WTC11 (cell line): ENCODE data around the gene PRSS38.

Experiments used
- FOXJ3 ChIP-seq: sonication (generic); formaldehyde crosslinking; IDR thresholded peaks from 2 replicates; pipeline ENCODE4 v1.9.0; 2021; ENCODE audit warnings: missing genetic modification reagents, mild to moderate bottlenecking, borderline replicate concordance
- SMAD4 ChIP-seq: sonication (generic); formaldehyde crosslinking; IDR thresholded peaks from 2 replicates; pipeline ENCODE4 v1.8.0; 2022; ENCODE audit warnings: mild to moderate bottlenecking, missing genetic modification reagents
- SP1 ChIP-seq: sonication (generic); formaldehyde crosslinking; conservative IDR thresholded peaks from 2 replicates; pipeline ENCODE4 v1.8.1; 2022; ENCODE audit warnings: missing genetic modification reagents
- TP53 ChIP-seq: sonication (generic); formaldehyde crosslinking; IDR thresholded peaks from 2 replicates; pipeline ENCODE4 v1.8.1; 2023; ENCODE audit warnings: mild to moderate bottlenecking, missing genetic modification reagents
- ZNF138 ChIP-seq: sonication (generic); formaldehyde crosslinking; conservative IDR thresholded peaks from 2 replicates; pipeline ENCODE4 v1.8.1; 2022; ENCODE audit warnings: mild to moderate bottlenecking, moderate library complexity, missing genetic modification reagents
- TF ChIP-seq, protein P1 (sequence below): fragments of 200-600 bp; IDR thresholded peaks from 2 replicates; pipeline ENCODE4 v1.8.0; 2022; ENCODE audit warnings: antibody characterized with exemption
- TF ChIP-seq, protein P2 (sequence below): sonication (generic); formaldehyde crosslinking; IDR thresholded peaks from 2 replicates; pipeline ENCODE4 v1.8.1; 2022; ENCODE audit warnings: low read depth, mild to moderate bottlenecking, moderate library complexity, missing genetic modification reagents, borderline replicate concordance

DNA sequence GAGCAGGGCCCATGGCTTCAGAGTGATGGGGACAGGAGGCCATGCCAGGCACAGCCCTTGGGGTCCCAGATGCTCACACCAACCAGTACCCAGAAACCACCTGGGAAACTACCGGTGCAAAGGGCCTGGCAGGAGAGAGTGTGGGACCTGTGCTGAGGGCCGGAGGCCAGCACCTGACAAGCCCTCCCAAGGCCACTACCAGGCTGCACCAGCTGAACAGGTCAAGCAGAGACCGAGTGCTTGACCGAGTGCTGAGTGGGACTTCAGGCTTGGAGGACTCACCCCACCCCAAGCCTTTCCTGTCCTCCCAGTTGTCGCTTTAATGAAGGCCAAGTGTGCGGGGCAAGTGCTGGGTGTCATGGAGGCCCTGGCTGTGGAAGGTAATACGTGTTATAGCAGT, 43.7 kb upstream of the PRSS38 start:
- no peak for TF ChIP-seq SP1
- TF ChIP-seq, protein P1, sequence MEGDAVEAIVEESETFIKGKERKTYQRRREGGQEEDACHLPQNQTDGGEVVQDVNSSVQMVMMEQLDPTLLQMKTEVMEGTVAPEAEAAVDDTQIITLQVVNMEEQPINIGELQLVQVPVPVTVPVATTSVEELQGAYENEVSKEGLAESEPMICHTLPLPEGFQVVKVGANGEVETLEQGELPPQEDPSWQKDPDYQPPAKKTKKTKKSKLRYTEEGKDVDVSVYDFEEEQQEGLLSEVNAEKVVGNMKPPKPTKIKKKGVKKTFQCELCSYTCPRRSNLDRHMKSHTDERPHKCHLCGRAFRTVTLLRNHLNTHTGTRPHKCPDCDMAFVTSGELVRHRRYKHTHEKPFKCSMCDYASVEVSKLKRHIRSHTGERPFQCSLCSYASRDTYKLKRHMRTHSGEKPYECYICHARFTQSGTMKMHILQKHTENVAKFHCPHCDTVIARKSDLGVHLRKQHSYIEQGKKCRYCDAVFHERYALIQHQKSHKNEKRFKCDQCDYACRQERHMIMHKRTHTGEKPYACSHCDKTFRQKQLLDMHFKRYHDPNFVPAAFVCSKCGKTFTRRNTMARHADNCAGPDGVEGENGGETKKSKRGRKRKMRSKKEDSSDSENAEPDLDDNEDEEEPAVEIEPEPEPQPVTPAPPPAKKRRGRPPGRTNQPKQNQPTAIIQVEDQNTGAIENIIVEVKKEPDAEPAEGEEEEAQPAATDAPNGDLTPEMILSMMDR = no peak
- TF ChIP-seq, protein P2, sequence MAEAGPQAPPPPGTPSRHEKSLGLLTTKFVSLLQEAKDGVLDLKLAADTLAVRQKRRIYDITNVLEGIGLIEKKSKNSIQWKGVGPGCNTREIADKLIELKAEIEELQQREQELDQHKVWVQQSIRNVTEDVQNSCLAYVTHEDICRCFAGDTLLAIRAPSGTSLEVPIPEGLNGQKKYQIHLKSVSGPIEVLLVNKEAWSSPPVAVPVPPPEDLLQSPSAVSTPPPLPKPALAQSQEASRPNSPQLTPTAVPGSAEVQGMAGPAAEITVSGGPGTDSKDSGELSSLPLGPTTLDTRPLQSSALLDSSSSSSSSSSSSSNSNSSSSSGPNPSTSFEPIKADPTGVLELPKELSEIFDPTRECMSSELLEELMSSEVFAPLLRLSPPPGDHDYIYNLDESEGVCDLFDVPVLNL = no peak
- TF ChIP-seq TP53 (CRISPR knock-in tag) = no peak
- no peak for TF ChIP-seq SMAD4 (CRISPR knock-in tag)
- TF ChIP-seq ZNF138 (CRISPR knock-in tag) = no peak
- no peak for TF ChIP-seq FOXJ3
